Measurements from ENCODE around the gene NDUFB3. TPM values are rescaled to one million over a fixed set of nuclear protein-coding genes. Genes with fewer than 3 reads are reported as not detected.
"Not testable (repeated sequence)": the region's sequence is repeated elsewhere in the genome, so short reads cannot be mapped to it uniquely, and the experiment has no call there.

NDUFB3 gene
- total RNA-seq, 1 donor from 2014 or later = 73.8 TPM

DNA sequence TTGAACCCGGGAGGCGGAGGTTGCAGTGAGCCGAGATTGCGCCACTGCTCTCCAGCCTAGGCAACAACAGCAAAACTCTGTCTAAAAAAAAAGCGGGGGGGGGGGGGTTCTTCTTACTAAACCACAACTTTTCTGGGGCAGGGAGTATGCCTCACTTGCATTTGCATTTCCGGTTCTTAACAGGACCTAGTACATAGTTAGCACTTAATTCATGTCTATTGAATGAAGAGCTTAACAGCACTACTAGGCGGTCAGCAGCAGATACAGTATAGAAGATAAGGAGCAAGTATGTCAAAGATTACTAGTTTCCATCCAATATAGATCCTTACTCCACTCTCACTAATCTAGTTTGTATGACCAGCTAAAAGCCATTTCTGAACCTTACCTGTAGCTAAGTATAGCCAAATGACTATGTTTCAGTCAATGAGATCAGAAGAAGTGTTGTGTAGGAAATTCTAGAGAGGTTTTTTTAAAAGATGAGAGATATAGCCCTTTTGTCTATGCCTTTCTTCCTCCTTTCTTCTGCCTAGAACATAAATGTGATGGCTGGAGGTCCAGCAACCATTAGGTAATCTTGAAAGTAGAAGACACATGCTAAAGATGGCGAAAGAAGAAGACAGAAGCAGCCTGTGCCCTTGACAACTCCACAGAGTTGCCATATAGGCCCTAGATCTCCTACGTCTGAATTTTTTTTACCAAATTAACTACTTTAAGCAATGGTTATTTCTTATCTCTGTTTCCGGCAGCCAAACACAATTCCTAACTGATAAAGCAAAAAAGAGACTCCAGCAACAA, 11.6 kb upstream of the NDUFB3 start:
- ATAC-seq = peak in 1 of 2 donors; percentile 24
- Histone ChIP-seq H3K27ac (no peak overlapping the region), H3K27me3 (ENCODE audit: low read depth) (no peaks in the 10 kb centered on the region), H3K4me1 (peaks cover 15% of the 10 kb centered on the region), H3K36me3 (peaks cover 17% of the 10 kb centered on the region), H3K4me3 (no peak overlapping the region), H3K9me3 (no peaks in the 10 kb centered on the region)
- intact Hi-C loops (cut with DNase I) = no loop called here
- no peak for DNase-seq
- TF ChIP-seq, protein P1, sequence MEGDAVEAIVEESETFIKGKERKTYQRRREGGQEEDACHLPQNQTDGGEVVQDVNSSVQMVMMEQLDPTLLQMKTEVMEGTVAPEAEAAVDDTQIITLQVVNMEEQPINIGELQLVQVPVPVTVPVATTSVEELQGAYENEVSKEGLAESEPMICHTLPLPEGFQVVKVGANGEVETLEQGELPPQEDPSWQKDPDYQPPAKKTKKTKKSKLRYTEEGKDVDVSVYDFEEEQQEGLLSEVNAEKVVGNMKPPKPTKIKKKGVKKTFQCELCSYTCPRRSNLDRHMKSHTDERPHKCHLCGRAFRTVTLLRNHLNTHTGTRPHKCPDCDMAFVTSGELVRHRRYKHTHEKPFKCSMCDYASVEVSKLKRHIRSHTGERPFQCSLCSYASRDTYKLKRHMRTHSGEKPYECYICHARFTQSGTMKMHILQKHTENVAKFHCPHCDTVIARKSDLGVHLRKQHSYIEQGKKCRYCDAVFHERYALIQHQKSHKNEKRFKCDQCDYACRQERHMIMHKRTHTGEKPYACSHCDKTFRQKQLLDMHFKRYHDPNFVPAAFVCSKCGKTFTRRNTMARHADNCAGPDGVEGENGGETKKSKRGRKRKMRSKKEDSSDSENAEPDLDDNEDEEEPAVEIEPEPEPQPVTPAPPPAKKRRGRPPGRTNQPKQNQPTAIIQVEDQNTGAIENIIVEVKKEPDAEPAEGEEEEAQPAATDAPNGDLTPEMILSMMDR (IDR thresholded peaks at IDR 0.05) = no peak

DNA sequence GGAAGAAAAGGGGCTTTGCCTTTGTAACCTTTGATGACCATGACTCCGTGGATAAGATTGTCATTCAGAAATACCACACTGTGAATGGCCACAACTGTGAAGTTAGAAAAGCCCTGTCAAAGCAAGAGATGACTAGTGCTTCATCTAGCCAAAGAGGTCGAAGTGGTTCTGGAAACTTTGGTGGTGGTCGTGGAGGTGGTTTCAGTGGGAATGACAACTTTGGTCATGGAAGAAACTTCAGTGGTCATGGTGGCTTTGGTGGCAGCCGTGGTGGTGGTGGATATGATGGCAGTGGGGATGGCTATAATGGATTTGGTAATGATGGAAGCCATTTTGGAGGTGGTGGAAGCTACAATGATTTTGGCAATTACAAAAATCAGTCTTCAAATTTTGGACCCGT, 8.3 kb upstream of the NDUFB3 start:
- H3K27ac ChIP-seq; H3K4me1 ChIP-seq; DNase-seq; ATAC-seq; H3K4me3 ChIP-seq; H3K9me3 ChIP-seq; H3K27me3 ChIP-seq (ENCODE audit: low read depth); intact Hi-C loops (cut with DNase I): not testable (repeated sequence)
- H3K36me3 ChIP-seq = peaks cover 17% of the 10 kb centered on the region

DNA sequence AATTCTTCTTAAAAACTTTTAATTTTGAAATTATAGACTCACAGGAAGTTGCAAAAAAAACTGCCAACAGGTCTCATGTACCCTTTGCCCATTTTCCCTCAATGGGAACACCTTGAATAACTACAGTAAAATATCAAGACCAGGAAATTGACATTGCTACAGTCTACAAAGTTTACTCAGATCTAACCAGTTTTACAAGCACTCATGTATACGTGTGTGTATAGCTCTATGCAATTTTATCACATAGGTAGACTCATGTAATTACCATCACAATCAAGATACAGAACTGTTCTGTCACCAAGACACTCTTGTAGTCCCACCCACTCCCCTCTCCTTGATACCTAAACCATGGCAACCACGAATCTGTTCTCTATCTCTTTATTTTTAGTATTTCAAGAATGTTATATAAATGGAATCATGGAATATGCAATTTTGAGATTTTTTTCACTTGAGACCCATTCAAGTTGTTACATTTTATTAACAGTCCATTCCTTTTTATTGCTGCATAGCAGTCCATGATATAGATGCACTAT, 6.9 kb upstream of the NDUFB3 start:
- Histone ChIP-seq H3K9me3 (no peaks in the 10 kb centered on the region), H3K4me1 (peaks cover 22% of the 10 kb centered on the region), H3K4me3 (no peak overlapping the region), H3K27ac (no peak overlapping the region), H3K36me3 (peaks cover 8% of the 10 kb centered on the region), H3K27me3 (ENCODE audit: low read depth) (no peaks in the 10 kb centered on the region)
- no peak for ATAC-seq
- intact Hi-C loops (cut with DNase I) = no loop called here
- DNase-seq = no peak
- TF ChIP-seq, protein P1 (IDR thresholded peaks at IDR 0.05) = no peak

DNA sequence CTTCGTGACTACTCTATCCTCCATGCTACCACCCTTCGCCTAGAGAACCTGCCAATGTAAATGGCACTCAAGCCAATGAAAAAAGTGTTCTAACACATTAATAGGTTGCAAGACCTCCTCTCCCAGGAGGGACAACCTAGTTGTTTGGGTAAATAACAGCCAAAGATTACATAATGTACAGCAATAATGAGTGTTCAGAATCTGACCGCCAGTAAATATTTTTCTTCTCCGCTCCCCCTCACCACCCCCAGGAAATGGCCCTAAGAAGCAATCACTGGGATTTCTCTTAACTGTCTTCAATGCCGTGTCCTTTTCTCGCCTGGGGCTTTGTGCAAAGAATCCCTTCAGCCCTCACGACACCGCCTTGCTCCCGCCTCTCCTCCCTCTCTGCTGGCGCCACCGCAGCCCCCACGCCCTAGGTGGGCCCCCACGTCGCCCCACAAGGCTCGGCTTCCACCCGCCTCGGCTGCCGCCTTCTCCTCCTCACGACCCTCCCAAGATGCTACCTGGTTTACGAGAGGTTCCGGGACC, 788 bp upstream of the NDUFB3 start:
- Histone ChIP-seq H3K27ac (peak overlapping the region; percentile 88), H3K36me3 (no peaks in the 10 kb centered on the region), H3K9me3 (no peaks in the 10 kb centered on the region), H3K4me3 (peak overlapping the region; percentile 92), H3K4me1 (peaks cover 49% of the 10 kb centered on the region), H3K27me3 (ENCODE audit: low read depth) (no peaks in the 10 kb centered on the region)
- TF ChIP-seq, protein P1 (IDR thresholded peaks at IDR 0.05) = no peak
- peak; percentile 48 to 49 for ATAC-seq
- intact Hi-C loops (cut with DNase I) = no loop called here
- no peak for DNase-seq

DNA sequence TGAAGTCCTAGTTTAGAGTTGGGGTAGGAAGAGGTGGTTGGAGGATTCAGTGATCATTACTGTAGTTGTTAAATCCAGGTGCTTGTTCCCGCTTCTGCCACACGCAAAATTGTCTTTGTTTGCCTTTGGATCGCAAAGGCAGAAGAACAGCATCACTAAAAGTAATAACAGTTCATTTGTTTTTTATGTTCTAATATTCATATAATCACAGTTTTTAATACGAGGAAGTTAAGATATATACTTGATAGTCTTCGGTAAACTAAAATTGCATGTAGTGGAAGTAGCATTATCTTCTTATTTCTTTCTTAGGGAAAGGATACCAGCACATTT, 365 bp downstream of the NDUFB3 start:
- no peaks in the 10 kb centered on the region for H3K9me3 ChIP-seq
- TF ChIP-seq, protein P1 (IDR thresholded peaks at IDR 0.05) = no peak
- H3K27me3 ChIP-seq (ENCODE audit: low read depth) = no peaks in the 10 kb centered on the region
- intact Hi-C loops (cut with DNase I) = no loop called here
- no peaks in the 10 kb centered on the region for H3K36me3 ChIP-seq
- H3K4me3 ChIP-seq = peak overlapping the region; percentile 92
- peak overlapping the region; percentile 88 for H3K27ac ChIP-seq
- DNase-seq (no peak), ATAC-seq (no peak)
- H3K4me1 ChIP-seq = peaks cover 49% of the 10 kb centered on the region

DNA sequence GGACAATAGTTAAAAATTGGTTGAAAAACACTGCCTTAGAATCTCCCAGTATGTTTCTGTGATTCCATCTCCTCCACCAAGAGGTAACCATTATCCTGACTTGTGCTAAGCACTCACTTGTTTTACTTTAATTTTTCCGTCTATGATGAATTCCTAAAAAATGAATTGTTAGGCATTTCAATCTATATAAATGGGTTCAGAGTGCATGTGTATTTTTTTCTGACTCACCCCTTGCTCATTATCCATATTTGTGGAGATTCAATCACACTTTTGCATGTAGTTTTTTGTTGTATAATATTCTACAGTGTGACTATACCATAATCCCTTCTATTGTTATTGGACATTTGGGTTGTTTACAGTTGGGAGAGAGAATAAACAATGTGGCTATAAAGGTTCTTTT, 1.3 kb downstream of the NDUFB3 start:
- H3K4me3 ChIP-seq = no peak overlapping the region

More for the DNA sequence above, 1.3 kb downstream of the NDUFB3 start:
- no peaks in the 10 kb centered on the region for H3K36me3 ChIP-seq
- TF ChIP-seq, protein P1 (IDR thresholded peaks at IDR 0.05) = no peak
- intact Hi-C loops (cut with DNase I) = no loop called here
- H3K4me1 ChIP-seq = peaks cover 44% of the 10 kb centered on the region
- ATAC-seq (no peak), DNase-seq (no peak)
- H3K27me3 ChIP-seq (ENCODE audit: low read depth) = no peaks in the 10 kb centered on the region
- H3K9me3 ChIP-seq = no peaks in the 10 kb centered on the region
- no peak overlapping the region for H3K27ac ChIP-seq
